Measurements from ENCODE around the gene FBXL17. TPM values are rescaled to one million over a fixed set of nuclear protein-coding genes. Genes with fewer than 3 reads are reported as not detected.

FBXL17 gene
- total and polyA plus RNA-seq, 2 of the 4 experiments (the other 2 are of a cell fraction) = 3.9 to 8.1 TPM

GRCh38 chr5:108249095-108249784 is 132.7 kb downstream of the FBXL17 start:
- no peak overlapping the region for H4K5ac ChIP-seq (ENCODE audit: low read depth, low read length)
- intact Hi-C loops (cut with micrococcal nuclease) (no loop called here), dilution Hi-C loops (cut with HindIII; ENCODE audit: low sequenced_read_pairs, unreplicated experiment) (no loop called here), in situ Hi-C loops (cut with MboI; ENCODE audit: low sequenced_read_pairs) (no loop called here)
- ChIA-PET POLR2A (ENCODE audit: unreplicated experiment) (no interaction called here), CTCF (no interaction called here)
- no peak overlapping the region for H2AK9ac ChIP-seq (replicated peaks; ENCODE audit: low read depth, low read length, poor library complexity)
- H3K4ac ChIP-seq (ENCODE audit: low read depth, low read length) = no peak overlapping the region
- no peak overlapping the region for H3K27ac ChIP-seq (ENCODE audit: insufficient read depth, low read length)
- no peaks in the 10 kb centered on the region for H3K4me1 ChIP-seq (ENCODE audit: control insufficient read depth, insufficient read depth, low read length)
- DNase-seq (no peak), ATAC-seq (ENCODE audit: low read depth) (no peak)
- no peak overlapping the region for H2BK120ac ChIP-seq (ENCODE audit: low read depth, low read length)
- H3K14ac ChIP-seq (replicated peaks; ENCODE audit: low read depth, low read length) = no peak overlapping the region
- no peaks in the 10 kb centered on the region for H3K9me1 ChIP-seq (ENCODE audit: insufficient read depth, low read length)
- H3K56ac ChIP-seq (ENCODE audit: extremely low read depth, insufficient read depth, low read length) = no peak overlapping the region
- H2AFZ ChIP-seq (replicated peaks; ENCODE audit: low read length, poor library complexity) = no peak overlapping the region
- no peak overlapping the region for H3K23ac ChIP-seq (ENCODE audit: low read depth, low read length)
- H4K20me1 ChIP-seq (ENCODE audit: insufficient read depth, low read length) = no peaks in the 10 kb centered on the region
- TF ChIP-seq NFE2L2 (IDR thresholded peaks at IDR 0.05; ENCODE audit: low read depth, low read length) (no peak), POLR2A (IDR thresholded peaks at IDR 0.05; ENCODE audit: low read depth, low read length) (no peak), SMC3 (IDR thresholded peaks at IDR 0.05; ENCODE audit: low read depth, low read length) (no peak), FOS (IDR thresholded peaks at IDR 0.05; ENCODE audit: low read depth, low read length) (no peak), MAZ (IDR thresholded peaks at IDR 0.05; ENCODE audit: borderline replicate concordance, low read depth, low read length) (no peak), BHLHE40 (IDR thresholded peaks at IDR 0.05; ENCODE audit: low read depth, low read length) (no peak), MXI1 (IDR thresholded peaks at IDR 0.05; ENCODE audit: borderline replicate concordance, low read depth, low read length) (no peak), RFX5 (IDR thresholded peaks at IDR 0.05; ENCODE audit: low read depth, low read length) (no peak), RAD21 (IDR thresholded peaks at IDR 0.05; ENCODE audit: low read length) (no peak), CEBPB (IDR thresholded peaks at IDR 0.05; ENCODE audit: low read depth, low read length) (no peak), MAFK (IDR thresholded peaks at IDR 0.05; ENCODE audit: low read depth, low read length) (no peak), USF2 (IDR thresholded peaks at IDR 0.05; ENCODE audit: low read depth, low read length) (no peak), RCOR1 (IDR thresholded peaks at IDR 0.05; ENCODE audit: insufficient replicate concordance, low read length) (no peak), CHD1 (IDR thresholded peaks at IDR 0.05; ENCODE audit: low read depth, low read length) (no peak)
- TF ChIP-seq, protein P1, sequence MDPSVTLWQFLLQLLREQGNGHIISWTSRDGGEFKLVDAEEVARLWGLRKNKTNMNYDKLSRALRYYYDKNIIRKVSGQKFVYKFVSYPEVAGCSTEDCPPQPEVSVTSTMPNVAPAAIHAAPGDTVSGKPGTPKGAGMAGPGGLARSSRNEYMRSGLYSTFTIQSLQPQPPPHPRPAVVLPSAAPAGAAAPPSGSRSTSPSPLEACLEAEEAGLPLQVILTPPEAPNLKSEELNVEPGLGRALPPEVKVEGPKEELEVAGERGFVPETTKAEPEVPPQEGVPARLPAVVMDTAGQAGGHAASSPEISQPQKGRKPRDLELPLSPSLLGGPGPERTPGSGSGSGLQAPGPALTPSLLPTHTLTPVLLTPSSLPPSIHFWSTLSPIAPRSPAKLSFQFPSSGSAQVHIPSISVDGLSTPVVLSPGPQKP (IDR thresholded peaks at IDR 0.05; ENCODE audit: borderline replicate concordance, low read depth, low read length) = no peak
- TF ChIP-seq, protein P2, sequence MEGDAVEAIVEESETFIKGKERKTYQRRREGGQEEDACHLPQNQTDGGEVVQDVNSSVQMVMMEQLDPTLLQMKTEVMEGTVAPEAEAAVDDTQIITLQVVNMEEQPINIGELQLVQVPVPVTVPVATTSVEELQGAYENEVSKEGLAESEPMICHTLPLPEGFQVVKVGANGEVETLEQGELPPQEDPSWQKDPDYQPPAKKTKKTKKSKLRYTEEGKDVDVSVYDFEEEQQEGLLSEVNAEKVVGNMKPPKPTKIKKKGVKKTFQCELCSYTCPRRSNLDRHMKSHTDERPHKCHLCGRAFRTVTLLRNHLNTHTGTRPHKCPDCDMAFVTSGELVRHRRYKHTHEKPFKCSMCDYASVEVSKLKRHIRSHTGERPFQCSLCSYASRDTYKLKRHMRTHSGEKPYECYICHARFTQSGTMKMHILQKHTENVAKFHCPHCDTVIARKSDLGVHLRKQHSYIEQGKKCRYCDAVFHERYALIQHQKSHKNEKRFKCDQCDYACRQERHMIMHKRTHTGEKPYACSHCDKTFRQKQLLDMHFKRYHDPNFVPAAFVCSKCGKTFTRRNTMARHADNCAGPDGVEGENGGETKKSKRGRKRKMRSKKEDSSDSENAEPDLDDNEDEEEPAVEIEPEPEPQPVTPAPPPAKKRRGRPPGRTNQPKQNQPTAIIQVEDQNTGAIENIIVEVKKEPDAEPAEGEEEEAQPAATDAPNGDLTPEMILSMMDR (conservative IDR thresholded peaks at IDR 0.05; ENCODE audit: low read depth, low read length) = no peak
- no peak overlapping the region for H3K18ac ChIP-seq (ENCODE audit: low read depth, low read length)
- H3K4me2 ChIP-seq (ENCODE audit: low read depth, low read length) = no peak overlapping the region
- H3K36me3 ChIP-seq (ENCODE audit: control insufficient read depth, insufficient read depth, low read length) = no peaks in the 10 kb centered on the region
- H2BK15ac ChIP-seq (ENCODE audit: low read depth, low read length) = no peak overlapping the region
- BruUV-seq (replicated peaks) = no TSS peak
- H2BK20ac ChIP-seq (ENCODE audit: low read depth, low read length) = no peak overlapping the region
- no peak overlapping the region for H2BK5ac ChIP-seq (ENCODE audit: low read depth, low read length, poor library complexity, severe bottlenecking)
- H3K79me1 ChIP-seq (ENCODE audit: low read depth in 1 of 2, low read length in 2 of 2) = no peaks in the 10 kb centered on the region
- no peak overlapping the region for H4K8ac ChIP-seq (ENCODE audit: low read depth in 2 of 2, low read length in 2 of 2)
- no peak overlapping the region for H2AK5ac ChIP-seq (ENCODE audit: low read depth, low read length)
- WGBS, 2 experiments (ENCODE audit: extremely low coverage in 2 of 2, insufficient read length in 1 of 2) = no CpG with 5 or more reads among the region's 7 CpGs
- H3K27me3 ChIP-seq (ENCODE audit: control insufficient read depth, insufficient read depth, low read length) = no peaks in the 10 kb centered on the region
- no peaks in the 10 kb centered on the region for H3K9me3 ChIP-seq (ENCODE audit: control insufficient read depth, insufficient read depth, low read length)
- no peak overlapping the region for H3K9ac ChIP-seq (ENCODE audit: low read depth, low read length)
- H3K4me3 ChIP-seq (ENCODE audit: insufficient read depth, low read depth, low read length) = no peak overlapping the region
- H4K91ac ChIP-seq (ENCODE audit: insufficient read depth, low read depth, low read length) = no peak overlapping the region

Data from IMR-90 (cell line).